Measurements from ENCODE around the gene CARS2.
"Not testable (repeated sequence)": the region's sequence is repeated elsewhere in the genome, so short reads cannot be mapped to it uniquely, and the experiment has no call there.

CARS2 gene

DNA sequence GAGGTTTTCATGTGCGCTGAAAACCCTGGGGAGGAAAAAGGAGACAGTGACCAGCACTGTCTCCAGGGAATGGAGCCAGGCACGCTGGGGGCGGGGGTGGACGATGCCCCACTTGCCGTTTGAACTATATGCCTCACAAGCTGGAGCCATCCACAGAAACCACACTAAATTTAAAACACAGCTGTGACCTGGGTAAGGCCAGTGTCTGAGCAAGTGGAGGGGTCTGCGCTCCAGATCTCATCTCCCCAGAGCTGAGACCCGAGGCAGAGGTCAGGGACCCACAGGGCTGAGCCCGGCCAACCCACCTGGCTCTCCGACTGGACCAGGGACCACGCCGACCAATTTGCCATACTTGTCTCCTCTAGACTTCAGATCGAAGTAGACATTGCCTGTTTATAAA is 23.2 kb downstream of the CARS2 start:
- Histone ChIP-seq H3K9me3 (ENCODE audit: control insufficient read depth, low read length) (no peaks in the 10 kb centered on the region), H3K4me1 (ENCODE audit: control insufficient read depth, insufficient read depth, low read length, poor library complexity, severe bottlenecking) (no peaks in the 10 kb centered on the region), H3K27ac (ENCODE audit: low read depth, low read length, severe bottlenecking) (no peak overlapping the region), H3K4me3 (ENCODE audit: extremely low read depth, insufficient read depth, low read length, poor library complexity, severe bottlenecking) (no peak overlapping the region), H3K36me3 (ENCODE audit: control insufficient read depth, insufficient read depth, low read length) (peaks cover 65% of the 10 kb centered on the region)
- WGBS, 2 experiments (ENCODE audit: insufficient coverage in 2 of 2) = 93 to 96% methylated on average over 8 to 9 of the region's 12 CpGs

DNA sequence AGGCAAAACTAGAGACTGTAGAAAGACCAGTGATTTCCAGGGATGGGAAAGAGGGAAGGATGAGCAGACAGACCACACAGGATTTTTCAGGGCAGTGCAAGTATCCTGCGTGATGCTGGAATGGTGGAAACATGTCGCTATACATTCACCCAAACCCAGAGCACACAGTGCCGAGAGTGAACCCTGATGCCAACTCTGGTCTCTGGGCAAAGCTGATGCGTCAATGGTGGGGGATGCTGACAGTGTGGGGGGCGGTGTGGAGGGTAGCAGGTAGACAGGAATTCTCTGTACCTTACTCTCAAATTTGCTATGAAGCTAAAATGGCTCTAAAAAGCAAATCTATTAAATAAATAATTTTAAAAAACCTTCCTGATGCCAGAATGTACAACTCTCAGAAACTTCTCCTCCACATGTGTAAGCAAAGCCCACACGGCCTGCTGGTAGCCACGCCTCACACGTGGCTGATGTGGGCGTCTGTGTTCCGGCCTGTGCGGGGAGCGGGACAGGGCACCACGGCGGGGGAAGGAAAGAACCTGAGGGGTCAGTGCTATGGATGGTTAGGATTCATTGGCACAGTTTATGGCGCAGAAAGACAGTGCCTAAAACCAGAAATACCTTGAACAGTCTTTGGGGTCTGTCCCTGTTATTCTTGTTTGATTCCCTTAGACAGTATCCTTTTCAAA is 23.9 kb downstream of the CARS2 start:
- no peak overlapping the region for H3K4me3 ChIP-seq (ENCODE audit: extremely low read depth, insufficient read depth, low read length, poor library complexity, severe bottlenecking)
- H3K4me1 ChIP-seq (ENCODE audit: control insufficient read depth, insufficient read depth, low read length, poor library complexity, severe bottlenecking) = no peaks in the 10 kb centered on the region
- H3K9me3 ChIP-seq (ENCODE audit: control insufficient read depth, low read length) = no peaks in the 10 kb centered on the region
- H3K27ac ChIP-seq (ENCODE audit: low read depth, low read length, severe bottlenecking) = no peak overlapping the region
- H3K36me3 ChIP-seq (ENCODE audit: control insufficient read depth, insufficient read depth, low read length) = peaks cover 57% of the 10 kb centered on the region
- 88% methylated on average over 10 of the region's 15 CpGs; no CpG with 5 or more reads in 1 of the 2 experiments for WGBS, 2 experiments (ENCODE audit: insufficient coverage in 2 of 2)

DNA sequence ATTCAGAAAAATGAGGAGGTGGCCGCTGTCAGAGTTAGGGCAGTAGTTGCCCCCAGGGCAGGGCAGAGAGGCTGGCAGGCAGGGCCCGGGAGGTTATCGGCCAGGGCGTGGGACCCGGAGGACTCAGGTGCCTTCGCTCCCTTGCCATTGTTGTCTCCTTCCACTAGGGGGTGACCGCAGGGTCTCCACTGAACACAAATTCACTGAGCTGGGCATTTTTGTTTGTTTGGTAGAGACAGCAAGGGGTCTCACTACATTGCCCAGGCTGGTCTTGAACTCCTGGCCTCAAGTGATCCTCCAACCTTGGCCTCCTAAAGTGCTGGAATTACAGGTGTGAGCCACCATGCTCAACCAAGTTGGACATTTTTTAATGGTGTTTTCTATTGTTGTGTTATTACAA is 25.1 kb downstream of the CARS2 start:
- Histone ChIP-seq H3K27ac (ENCODE audit: low read depth, low read length, severe bottlenecking) (no peak overlapping the region), H3K9me3 (ENCODE audit: control insufficient read depth, low read length) (no peaks in the 10 kb centered on the region), H3K36me3 (ENCODE audit: control insufficient read depth, insufficient read depth, low read length) (peaks cover 58% of the 10 kb centered on the region), H3K4me3 (ENCODE audit: extremely low read depth, insufficient read depth, low read length, poor library complexity, severe bottlenecking) (no peak overlapping the region), H3K4me1 (ENCODE audit: control insufficient read depth, insufficient read depth, low read length, poor library complexity, severe bottlenecking) (no peaks in the 10 kb centered on the region)
- 91 to 95% methylated on average over 3 to 6 of the region's 7 CpGs for WGBS, 2 experiments (ENCODE audit: insufficient coverage in 2 of 2)

DNA sequence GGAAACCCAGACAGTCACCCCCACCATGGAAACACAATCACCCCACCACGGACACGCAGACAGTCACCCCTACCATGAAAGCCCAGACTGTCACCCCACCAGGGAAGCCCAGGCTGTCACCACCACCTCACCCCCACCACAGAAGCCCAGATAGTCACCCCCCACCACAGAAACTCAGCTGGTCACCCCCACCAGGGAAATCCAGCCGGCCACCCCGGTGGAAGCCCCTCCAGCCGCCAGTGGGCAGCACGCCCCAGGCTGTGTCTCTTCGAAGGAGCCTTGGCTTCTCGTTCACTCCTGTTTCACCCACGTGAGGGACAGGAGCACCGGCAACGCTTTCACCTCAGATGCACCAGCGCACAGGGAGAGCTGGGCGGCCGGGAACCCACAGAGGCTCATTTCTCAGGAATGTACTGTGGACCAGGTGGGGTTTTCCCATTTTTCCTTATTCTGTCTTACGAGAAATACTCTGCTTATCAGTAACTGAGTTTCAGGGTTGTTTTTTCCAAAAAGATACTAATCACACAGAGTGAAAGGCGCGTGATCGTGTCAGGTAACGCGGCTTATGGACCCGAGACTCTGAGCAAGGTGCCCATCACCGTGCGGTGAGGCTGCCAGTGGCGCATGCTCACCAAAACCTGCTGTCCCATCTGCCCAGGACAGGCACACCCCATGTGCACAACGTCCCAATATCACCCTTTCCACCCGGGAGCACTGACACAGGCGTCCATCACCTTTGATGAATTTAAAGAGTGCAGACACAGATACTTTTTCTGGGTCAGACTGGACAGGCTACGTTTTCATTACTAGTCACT is 28.0 kb downstream of the CARS2 start:
- Histone ChIP-seq H3K4me3 (ENCODE audit: extremely low read depth, insufficient read depth, low read length, poor library complexity, severe bottlenecking) (no peak overlapping the region), H3K27ac (ENCODE audit: low read depth, low read length, severe bottlenecking) (no peak overlapping the region), H3K9me3 (ENCODE audit: control insufficient read depth, low read length) (no peaks in the 10 kb centered on the region), H3K36me3 (ENCODE audit: control insufficient read depth, insufficient read depth, low read length) (peaks cover 44% of the 10 kb centered on the region), H3K4me1 (ENCODE audit: control insufficient read depth, insufficient read depth, low read length, poor library complexity, severe bottlenecking) (no peaks in the 10 kb centered on the region)
- WGBS, 2 experiments (ENCODE audit: insufficient coverage in 2 of 2) = 96 to 97% methylated on average over 19 to 23 of the region's 28 CpGs

DNA sequence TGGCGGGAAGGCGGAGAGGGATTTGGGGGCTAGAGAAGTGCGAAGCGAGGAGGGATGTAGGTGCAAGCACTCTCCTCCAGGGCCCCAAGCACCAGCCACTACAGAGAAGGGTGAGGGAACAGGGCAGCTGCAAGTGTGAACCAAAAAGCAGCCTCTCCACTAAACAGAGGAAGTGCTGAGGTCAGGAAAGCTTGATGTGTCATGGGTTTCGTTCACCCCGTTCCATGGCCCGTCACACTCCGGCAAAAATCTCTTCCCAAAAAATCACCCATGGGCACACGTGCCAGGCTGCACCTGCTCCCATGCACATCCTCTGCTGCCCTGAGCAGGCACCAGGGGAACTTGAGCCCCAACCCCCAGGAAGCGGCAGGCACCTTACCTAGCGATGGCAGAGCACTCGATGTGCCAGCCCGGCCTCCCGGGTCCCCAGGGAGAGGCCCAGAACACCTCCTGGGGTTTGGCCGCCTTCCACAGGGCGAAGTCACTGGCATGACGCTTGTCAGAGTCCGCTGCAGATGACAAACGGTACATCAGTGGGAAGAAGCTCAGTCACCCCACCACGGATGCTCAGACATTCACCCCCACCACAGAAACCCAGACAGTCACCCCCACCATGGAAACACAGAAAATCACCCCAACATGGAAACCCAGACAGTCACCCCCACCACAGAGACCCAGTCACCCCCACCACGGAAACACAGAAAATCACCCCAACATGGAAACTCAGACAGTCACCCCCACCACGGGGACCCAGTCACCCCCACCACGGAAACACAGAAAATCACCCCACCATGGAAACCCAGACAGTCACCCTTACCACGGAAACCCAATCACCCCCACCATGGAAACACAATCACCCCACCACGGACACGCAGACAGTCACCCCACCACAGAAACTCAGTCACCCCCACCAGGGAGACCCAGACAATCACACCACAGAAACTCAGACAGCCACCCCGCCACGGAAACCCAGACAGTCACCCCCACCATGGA is 29.0 kb downstream of the CARS2 start:
- no peaks in the 10 kb centered on the region for H3K9me3 ChIP-seq (ENCODE audit: control insufficient read depth, low read length)
- no peak overlapping the region for H3K4me3 ChIP-seq (ENCODE audit: extremely low read depth, insufficient read depth, low read length, poor library complexity, severe bottlenecking)
- H3K27ac ChIP-seq (ENCODE audit: low read depth, low read length, severe bottlenecking) = no peak overlapping the region
- 97% methylated on average over 16 of the region's 28 CpGs for WGBS, 2 experiments (ENCODE audit: insufficient coverage in 2 of 2)
- peaks cover 33% of the 10 kb centered on the region for H3K36me3 ChIP-seq (ENCODE audit: control insufficient read depth, insufficient read depth, low read length)
- no peaks in the 10 kb centered on the region for H3K4me1 ChIP-seq (ENCODE audit: control insufficient read depth, insufficient read depth, low read length, poor library complexity, severe bottlenecking)

DNA sequence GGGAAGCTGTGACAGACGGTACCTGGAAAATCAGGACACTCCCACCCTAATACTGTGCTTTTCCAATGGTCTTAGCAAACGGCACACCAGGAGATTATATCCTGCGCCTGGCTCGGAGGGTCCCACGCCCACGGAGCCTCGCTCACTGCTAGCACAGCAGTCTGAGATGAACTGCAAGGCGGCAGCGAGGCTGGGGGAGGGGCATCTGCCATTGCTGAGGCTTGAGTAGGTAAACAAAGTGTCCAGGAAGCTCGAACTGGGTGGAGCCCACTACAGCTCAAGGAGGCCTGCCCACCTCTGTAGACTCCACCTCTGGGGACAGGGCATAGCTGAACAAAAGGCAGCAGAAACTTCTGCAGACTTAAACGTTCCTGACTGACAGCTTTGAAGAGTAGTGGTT is 36.1 kb downstream of the CARS2 start:
- not testable (repeated sequence) for H3K9me3 ChIP-seq (ENCODE audit: control insufficient read depth, low read length); H3K27ac ChIP-seq (ENCODE audit: low read depth, low read length, severe bottlenecking); H3K4me3 ChIP-seq (ENCODE audit: extremely low read depth, insufficient read depth, low read length, poor library complexity, severe bottlenecking); H3K4me1 ChIP-seq (ENCODE audit: control insufficient read depth, insufficient read depth, low read length, poor library complexity, severe bottlenecking)
- peaks cover 37% of the 10 kb centered on the region for H3K36me3 ChIP-seq (ENCODE audit: control insufficient read depth, insufficient read depth, low read length)
- WGBS, 2 experiments (ENCODE audit: insufficient coverage in 2 of 2) = 92 to 97% methylated on average over 9 of the region's 11 CpGs

DNA sequence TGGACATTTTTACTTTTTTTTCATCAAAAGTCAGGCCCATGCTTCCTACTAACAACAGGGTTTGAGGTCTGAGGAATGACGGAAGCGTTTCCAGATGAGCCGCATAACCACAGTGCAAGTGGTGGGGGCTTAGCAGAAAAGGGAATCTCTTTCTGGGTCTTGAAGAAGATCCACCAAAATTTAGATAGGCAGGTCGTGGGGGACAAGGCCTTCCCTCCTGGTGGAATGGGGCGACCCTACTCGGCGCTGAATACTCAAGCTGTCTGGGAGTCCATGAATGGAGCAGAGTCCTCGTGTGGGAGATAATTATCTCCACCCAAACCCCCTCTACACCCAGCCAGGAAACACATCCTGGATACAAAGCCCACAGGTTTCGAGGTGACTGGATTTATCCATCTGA is 36.9 kb downstream of the CARS2 start:
- H3K9me3 ChIP-seq (ENCODE audit: control insufficient read depth, low read length) = peaks cover 5% of the 10 kb centered on the region
- 96 to 97% methylated on average over 5 to 6 of the region's 9 CpGs for WGBS, 2 experiments (ENCODE audit: insufficient coverage in 2 of 2)
- no peak overlapping the region for H3K4me3 ChIP-seq (ENCODE audit: extremely low read depth, insufficient read depth, low read length, poor library complexity, severe bottlenecking)
- peaks cover 41% of the 10 kb centered on the region for H3K36me3 ChIP-seq (ENCODE audit: control insufficient read depth, insufficient read depth, low read length)
- H3K27ac ChIP-seq (ENCODE audit: low read depth, low read length, severe bottlenecking) = no peak overlapping the region
- H3K4me1 ChIP-seq (ENCODE audit: control insufficient read depth, insufficient read depth, low read length, poor library complexity, severe bottlenecking) = no peaks in the 10 kb centered on the region

DNA sequence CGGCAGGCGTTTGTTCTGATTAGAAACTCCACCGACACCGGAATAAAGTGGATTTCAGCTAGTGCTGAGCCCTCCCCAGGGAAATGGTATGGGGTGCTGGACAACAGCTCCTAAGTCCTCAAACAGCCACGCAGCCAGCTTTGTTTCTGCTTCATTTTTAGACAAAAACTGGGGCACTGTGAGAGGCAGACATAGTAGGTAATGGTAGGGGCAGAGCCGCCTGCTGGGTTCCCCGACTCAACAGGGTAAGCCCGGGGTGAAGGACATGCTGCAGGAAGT is 39.7 kb downstream of the CARS2 start:
- Histone ChIP-seq H3K9me3 (ENCODE audit: control insufficient read depth, low read length) (peaks cover 15% of the 10 kb centered on the region), H3K27ac (ENCODE audit: low read depth, low read length, severe bottlenecking) (no peak overlapping the region), H3K4me1 (ENCODE audit: control insufficient read depth, insufficient read depth, low read length, poor library complexity, severe bottlenecking) (no peaks in the 10 kb centered on the region), H3K36me3 (ENCODE audit: control insufficient read depth, insufficient read depth, low read length) (peaks cover 69% of the 10 kb centered on the region), H3K4me3 (ENCODE audit: extremely low read depth, insufficient read depth, low read length, poor library complexity, severe bottlenecking) (no peak overlapping the region)
- WGBS, 2 experiments (ENCODE audit: insufficient coverage in 2 of 2) = 93 to 97% methylated on average over 7 to 8 of the region's 8 CpGs

DNA sequence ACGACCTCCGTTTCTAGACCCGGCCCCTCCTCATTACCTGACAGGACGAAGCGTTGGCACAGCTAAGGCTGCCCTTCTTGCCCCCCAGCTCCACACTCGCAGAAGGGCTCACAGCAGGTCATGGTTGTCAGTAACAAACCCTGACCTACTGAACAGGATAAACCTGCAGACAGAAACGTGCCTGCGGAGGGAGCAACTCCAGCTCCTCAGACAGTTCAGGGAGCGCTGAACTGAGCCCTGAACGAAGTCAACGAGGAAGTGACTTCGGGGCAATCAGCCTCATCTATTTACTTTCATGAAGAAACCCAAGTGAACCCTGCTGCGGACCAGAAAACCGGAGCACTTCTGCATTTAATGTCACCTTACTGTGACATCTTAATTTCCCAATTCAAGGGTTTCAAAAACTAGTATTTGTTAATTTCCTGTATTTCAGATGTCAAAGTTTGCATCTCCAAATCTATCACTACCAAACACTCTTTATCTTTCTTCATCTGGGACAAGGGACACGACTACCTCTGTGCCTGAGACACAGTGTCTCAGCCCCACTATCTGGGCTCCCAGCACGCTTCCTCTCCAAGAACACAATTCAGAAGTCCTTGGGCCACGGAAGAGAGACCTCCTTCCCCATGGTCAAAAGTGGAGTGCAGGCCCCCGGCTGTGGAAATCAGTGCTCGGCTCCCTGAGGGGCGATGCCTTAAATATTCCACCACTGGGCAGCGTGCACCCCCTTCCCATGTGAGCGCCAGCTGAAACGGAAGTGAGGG is 40.2 kb downstream of the CARS2 start:
- Histone ChIP-seq H3K9me3 (ENCODE audit: control insufficient read depth, low read length) (peaks cover 19% of the 10 kb centered on the region), H3K27ac (ENCODE audit: low read depth, low read length, severe bottlenecking) (no peak overlapping the region), H3K4me1 (ENCODE audit: control insufficient read depth, insufficient read depth, low read length, poor library complexity, severe bottlenecking) (no peaks in the 10 kb centered on the region), H3K4me3 (ENCODE audit: extremely low read depth, insufficient read depth, low read length, poor library complexity, severe bottlenecking) (no peak overlapping the region), H3K36me3 (ENCODE audit: control insufficient read depth, insufficient read depth, low read length) (peaks cover 74% of the 10 kb centered on the region)
- WGBS, 2 experiments (ENCODE audit: insufficient coverage in 2 of 2) = 87 to 93% methylated on average over 23 of the region's 23 CpGs

DNA sequence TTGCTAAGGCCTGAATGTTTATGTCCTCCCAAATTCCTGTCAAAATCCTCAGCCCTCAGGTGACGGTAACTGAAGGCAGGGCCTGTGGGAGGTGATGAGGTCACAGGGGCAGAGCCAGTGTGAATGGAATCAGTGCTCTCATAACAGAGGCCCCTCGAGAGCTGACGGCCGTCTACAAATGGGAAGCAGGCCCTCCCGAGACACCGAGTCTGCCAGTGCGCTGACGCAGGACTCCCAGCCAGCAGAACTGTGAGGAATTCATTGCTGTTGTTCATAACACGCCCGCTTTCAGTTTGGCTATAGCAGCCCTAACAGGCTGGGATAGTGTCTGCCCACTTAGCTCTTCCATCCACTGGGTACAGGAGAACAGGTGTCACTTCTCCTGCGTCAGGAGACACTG is 41.2 kb downstream of the CARS2 start:
- H3K9me3 ChIP-seq (ENCODE audit: control insufficient read depth, low read length) = peaks cover 19% of the 10 kb centered on the region
- no peaks in the 10 kb centered on the region for H3K4me1 ChIP-seq (ENCODE audit: control insufficient read depth, insufficient read depth, low read length, poor library complexity, severe bottlenecking)
- H3K27ac ChIP-seq (ENCODE audit: low read depth, low read length, severe bottlenecking) = no peak overlapping the region
- peaks cover 78% of the 10 kb centered on the region for H3K36me3 ChIP-seq (ENCODE audit: control insufficient read depth, insufficient read depth, low read length)
- 94 to 98% methylated on average over 5 to 11 of the region's 11 CpGs for WGBS, 2 experiments (ENCODE audit: insufficient coverage in 2 of 2)
- no peak overlapping the region for H3K4me3 ChIP-seq (ENCODE audit: extremely low read depth, insufficient read depth, low read length, poor library complexity, severe bottlenecking)

Measured in mesodermal cell (in vitro differentiated cells).